Left ventricle myocardium inferior (tissue), 1 donor: Measurements from ENCODE around the gene PSMB7. TPM values are rescaled to one million over a fixed set of nuclear protein-coding genes. Genes with fewer than 3 reads are reported as not detected.

Experiments
- DNase-seq: peaks from one replicate; pipeline ENCODE4 v3.0.0-alpha.2; 2020
- H3K27ac ChIP-seq: fragments of 200-600 bp; replicated peaks from 2 replicates; pipeline ENCODE4 v1.8.0; 2021
- H3K27me3 ChIP-seq: fragments of 200-600 bp; 2 replicates; pipeline ENCODE4 v1.8.0; 2021; ENCODE audit warnings: low read depth
- H3K36me3 ChIP-seq: fragments of 200-600 bp; 2 replicates; pipeline ENCODE4 v1.8.0; 2021
- H3K4me1 ChIP-seq: fragments of 200-600 bp; 2 replicates; pipeline ENCODE4 v1.8.0; 2021
- H3K4me3 ChIP-seq: fragments of 200-600 bp; 2 replicates; pipeline ENCODE4 v1.8.0; 2021; ENCODE audit warnings: mild to moderate bottlenecking, moderate library complexity
- H3K9me3 ChIP-seq: fragments of 200-600 bp; replicated peaks from 2 replicates; pipeline ENCODE4 v1.8.0; 2021
- intact Hi-C: fragments of 100-400 bp; cut with micrococcal nuclease; formaldehyde crosslinking; loops from one replicate; pipeline ENCODE4 v1.11.0; 2022
- total RNA-seq: library from RNA; stranded (reverse); fragmentation: NEBNext Ultra II Directional; extraction: Animal tissue kit (Norgen Biotek cat#: 25700); gene quantifications from one replicate; pipeline ENCODE4 v1.2.1, GENCODE V29; 2021
- TF ChIP-seq, protein P1 (sequence below): fragments of 200-600 bp; IDR thresholded peaks from 2 replicates; pipeline ENCODE4 v1.8.0; 2021; ENCODE audit warnings: antibody characterized with exemption, mild to moderate bottlenecking, borderline replicate concordance
- donor health status: DM: no; HTN: yes; CAD: no; lungs with severe emphysema.

Gene PSMB7
- total RNA-seq, 1 donor from 2014 or later, result 159 TPM

DNA sequence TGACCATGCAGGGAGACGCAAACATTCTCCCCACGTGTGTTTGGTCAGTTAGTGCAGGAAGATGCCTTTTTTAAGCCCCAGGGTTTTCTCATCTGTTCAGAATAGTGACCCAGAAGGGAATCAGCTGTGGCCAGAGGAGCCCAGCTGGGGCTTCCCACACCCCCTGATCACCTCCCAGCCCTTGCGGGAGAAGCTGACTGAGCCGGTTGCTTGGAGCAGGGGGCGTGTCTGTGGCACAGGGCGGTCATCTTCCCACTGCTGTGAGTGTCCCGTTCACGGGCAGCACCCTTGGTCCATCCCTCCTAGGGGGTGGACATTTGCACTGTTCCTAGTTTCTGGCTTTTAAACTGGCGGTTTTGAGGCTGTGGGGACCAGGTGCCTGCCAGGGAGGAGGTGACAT is 87.8 kb downstream of the PSMB7 start:
- no peaks in the 10 kb centered on the region for H3K9me3 ChIP-seq
- no peak overlapping the region for H3K4me3 ChIP-seq
- no peaks in the 10 kb centered on the region for H3K27me3 ChIP-seq
- H3K36me3 ChIP-seq, result peaks cover 32% of the 10 kb centered on the region
- TF ChIP-seq, protein P1, sequence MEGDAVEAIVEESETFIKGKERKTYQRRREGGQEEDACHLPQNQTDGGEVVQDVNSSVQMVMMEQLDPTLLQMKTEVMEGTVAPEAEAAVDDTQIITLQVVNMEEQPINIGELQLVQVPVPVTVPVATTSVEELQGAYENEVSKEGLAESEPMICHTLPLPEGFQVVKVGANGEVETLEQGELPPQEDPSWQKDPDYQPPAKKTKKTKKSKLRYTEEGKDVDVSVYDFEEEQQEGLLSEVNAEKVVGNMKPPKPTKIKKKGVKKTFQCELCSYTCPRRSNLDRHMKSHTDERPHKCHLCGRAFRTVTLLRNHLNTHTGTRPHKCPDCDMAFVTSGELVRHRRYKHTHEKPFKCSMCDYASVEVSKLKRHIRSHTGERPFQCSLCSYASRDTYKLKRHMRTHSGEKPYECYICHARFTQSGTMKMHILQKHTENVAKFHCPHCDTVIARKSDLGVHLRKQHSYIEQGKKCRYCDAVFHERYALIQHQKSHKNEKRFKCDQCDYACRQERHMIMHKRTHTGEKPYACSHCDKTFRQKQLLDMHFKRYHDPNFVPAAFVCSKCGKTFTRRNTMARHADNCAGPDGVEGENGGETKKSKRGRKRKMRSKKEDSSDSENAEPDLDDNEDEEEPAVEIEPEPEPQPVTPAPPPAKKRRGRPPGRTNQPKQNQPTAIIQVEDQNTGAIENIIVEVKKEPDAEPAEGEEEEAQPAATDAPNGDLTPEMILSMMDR, result no peak
- H3K27ac ChIP-seq, result no peak overlapping the region
- DNase-seq, result no peak
- intact Hi-C loops, result no loop called here
- no peaks in the 10 kb centered on the region for H3K4me1 ChIP-seq

GRCh38 chr9:124326378-124326777 is 88.9 kb downstream of the PSMB7 start:
- H3K4me3 ChIP-seq, result no peak overlapping the region
- intact Hi-C loops, result no loop called here
- H3K4me1 ChIP-seq, result no peaks in the 10 kb centered on the region
- TF ChIP-seq, protein P1, result no peak
- H3K36me3 ChIP-seq, result peaks cover 38% of the 10 kb centered on the region
- no peaks in the 10 kb centered on the region for H3K27me3 ChIP-seq
- no peaks in the 10 kb centered on the region for H3K9me3 ChIP-seq
- no peak overlapping the region for H3K27ac ChIP-seq
- DNase-seq, result no peak

DNA sequence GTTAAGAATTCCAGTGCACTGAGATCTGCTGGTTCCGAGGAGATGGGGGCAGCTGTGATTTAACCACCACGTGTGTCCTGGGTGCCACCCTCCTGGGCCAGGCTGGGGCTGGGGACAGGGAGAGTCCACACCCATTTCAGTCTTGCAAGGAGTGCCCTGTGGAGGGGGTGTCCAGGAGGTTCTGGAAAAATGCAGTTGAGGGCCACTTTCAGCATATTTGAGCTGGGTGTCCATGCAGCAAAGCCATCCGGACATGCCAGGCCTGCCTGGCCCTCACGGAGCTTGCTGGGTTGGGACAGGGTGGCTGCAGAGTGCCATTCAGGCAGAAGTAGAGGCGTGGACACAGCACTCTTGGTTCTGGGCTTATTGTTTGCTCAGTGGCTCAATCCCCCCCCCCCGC is 89.4 kb downstream of the PSMB7 start:
- TF ChIP-seq, protein P1, result no peak
- Histone ChIP-seq H3K9me3 (no peaks in the 10 kb centered on the region), H3K4me1 (no peaks in the 10 kb centered on the region), H3K27ac (no peak overlapping the region), H3K36me3 (peaks cover 38% of the 10 kb centered on the region), H3K27me3 (no peaks in the 10 kb centered on the region), H3K4me3 (no peak overlapping the region)
- no peak for DNase-seq
- intact Hi-C loops, result no loop called here

DNA sequence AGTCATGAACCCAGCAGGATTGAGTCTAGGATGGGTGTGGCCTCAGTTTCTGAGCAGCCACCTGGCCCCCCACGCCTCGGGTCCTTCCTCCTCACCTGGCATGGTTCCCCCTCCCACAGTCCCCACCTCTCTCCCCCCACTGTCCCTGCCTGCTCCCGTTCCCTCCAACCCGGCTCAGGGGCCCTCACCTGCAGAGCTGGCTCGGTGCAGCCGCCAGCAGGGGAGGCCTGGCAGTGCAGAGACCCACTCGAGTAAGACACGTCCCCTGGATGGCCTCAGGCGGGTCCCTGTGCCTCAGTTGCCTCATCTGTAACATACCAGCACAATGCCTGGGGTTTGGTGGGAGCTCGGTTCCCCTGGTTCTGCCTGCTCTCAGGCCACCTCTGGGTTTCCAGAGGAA is 91.3 kb downstream of the PSMB7 start:
- Histone ChIP-seq H3K4me1 (peaks cover 8% of the 10 kb centered on the region), H3K27me3 (no peaks in the 10 kb centered on the region), H3K9me3 (no peaks in the 10 kb centered on the region), H3K36me3 (peaks cover 28% of the 10 kb centered on the region), H3K27ac (no peak overlapping the region), H3K4me3 (no peak overlapping the region)
- DNase-seq, result no peak
- TF ChIP-seq, protein P1, result no peak
- intact Hi-C loops, result no loop called here

DNA sequence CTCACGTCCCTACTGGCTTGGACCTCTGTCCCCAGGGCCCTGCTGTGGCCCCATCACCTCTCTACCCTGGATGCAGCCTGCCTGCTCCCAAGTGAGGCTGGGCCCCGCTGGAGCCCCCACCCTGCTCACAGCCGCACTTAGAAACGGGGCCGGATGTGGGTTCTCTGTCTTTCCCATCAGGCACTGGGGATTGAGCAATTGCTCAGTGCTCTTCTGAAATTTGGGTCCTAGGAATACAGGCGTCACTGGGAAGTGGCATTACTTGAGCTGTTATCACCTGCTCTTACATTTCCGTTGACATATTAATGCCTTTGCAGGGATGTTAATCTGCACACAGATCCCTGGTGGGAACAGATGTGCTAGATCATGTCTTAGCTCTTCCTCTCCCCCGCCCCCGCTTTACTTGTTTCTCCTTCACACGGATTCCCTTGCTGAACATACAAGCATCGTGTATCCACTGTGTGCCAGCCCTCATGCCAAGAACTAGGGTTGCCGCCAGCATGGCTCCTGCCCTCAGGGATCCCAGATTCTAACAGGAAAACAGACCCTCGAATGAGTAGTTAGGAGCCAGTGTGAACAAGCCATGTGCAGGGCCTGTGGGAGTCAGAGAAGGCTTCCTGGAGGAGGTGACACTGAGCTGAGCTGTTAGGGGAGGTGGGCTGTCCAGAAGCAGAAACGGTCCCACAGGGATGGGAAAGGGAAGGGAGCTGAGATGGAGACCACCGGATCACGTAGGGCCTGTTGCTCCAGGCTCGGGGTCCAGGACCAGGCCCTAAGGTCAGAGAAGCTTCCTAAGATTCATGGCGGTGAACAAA is 92.4 kb downstream of the PSMB7 start:
- H3K36me3 ChIP-seq, result peaks cover 21% of the 10 kb centered on the region
- H3K4me1 ChIP-seq, result peaks cover 8% of the 10 kb centered on the region
- no peaks in the 10 kb centered on the region for H3K9me3 ChIP-seq
- TF ChIP-seq, protein P1, result no peak
- intact Hi-C loops, result no loop called here
- H3K4me3 ChIP-seq, result no peak overlapping the region
- H3K27ac ChIP-seq, result no peak overlapping the region
- no peaks in the 10 kb centered on the region for H3K27me3 ChIP-seq
- DNase-seq, result no peak
